ENCODE measurements around the gene KRTAP4-7. TPM values are rescaled to one million over a fixed set of nuclear protein-coding genes. Genes with fewer than 3 reads are reported as not detected.
"Not testable (repeated sequence)": the region's sequence is repeated elsewhere in the genome, so short reads cannot be mapped to it uniquely, and the experiment has no call there.

The KRTAP4-7 gene
- total RNA-seq, 1 experiment from 2014 or later: not detected

DNA sequence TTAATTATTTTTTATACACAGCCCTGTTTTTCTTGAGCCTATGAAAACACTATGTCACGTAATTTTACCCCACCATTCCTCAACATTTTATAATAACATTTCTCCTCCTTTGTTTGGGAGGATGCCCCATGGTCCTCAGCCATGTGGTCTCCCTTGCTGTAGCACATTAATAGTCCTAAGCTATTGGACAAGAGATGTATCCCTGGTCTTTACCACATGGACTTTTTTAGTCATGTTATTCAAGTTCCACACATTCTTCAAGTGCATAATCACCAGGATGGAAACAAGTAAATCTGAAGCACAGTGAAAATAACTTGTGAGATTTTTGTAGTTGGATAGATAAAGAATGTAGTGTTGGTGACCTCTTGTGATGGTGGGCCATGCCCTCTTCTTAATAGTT lies 22.0 kb upstream of the KRTAP4-7 start:
- H3K4me1 Mint-ChIP-seq (ENCODE audit: insufficient read depth, unreplicated experiment): peaks cover 33% of the 10 kb centered on the region
- peaks cover 4% of the 10 kb centered on the region for H3K36me3 Mint-ChIP-seq (ENCODE audit: insufficient read depth, unreplicated experiment)
- no peak overlapping the region for H3K27ac Mint-ChIP-seq (ENCODE audit: low read depth, unreplicated experiment)
- BruUV-seq (replicated peaks): no TSS peak
- intact Hi-C loops (cut with micrococcal nuclease): loop anchor here (10.0 kb wide), 1 partner anchor 147 kb away; no protein-coding TSS in a partner anchor
- TF ChIP-seq, protein P1, sequence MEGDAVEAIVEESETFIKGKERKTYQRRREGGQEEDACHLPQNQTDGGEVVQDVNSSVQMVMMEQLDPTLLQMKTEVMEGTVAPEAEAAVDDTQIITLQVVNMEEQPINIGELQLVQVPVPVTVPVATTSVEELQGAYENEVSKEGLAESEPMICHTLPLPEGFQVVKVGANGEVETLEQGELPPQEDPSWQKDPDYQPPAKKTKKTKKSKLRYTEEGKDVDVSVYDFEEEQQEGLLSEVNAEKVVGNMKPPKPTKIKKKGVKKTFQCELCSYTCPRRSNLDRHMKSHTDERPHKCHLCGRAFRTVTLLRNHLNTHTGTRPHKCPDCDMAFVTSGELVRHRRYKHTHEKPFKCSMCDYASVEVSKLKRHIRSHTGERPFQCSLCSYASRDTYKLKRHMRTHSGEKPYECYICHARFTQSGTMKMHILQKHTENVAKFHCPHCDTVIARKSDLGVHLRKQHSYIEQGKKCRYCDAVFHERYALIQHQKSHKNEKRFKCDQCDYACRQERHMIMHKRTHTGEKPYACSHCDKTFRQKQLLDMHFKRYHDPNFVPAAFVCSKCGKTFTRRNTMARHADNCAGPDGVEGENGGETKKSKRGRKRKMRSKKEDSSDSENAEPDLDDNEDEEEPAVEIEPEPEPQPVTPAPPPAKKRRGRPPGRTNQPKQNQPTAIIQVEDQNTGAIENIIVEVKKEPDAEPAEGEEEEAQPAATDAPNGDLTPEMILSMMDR (IDR thresholded peaks at IDR 0.05; ENCODE audit: unreplicated experiment): no peak
- no peaks in the 10 kb centered on the region for H3K9me3 Mint-ChIP-seq (ENCODE audit: unreplicated experiment)
- H3K4me3 Mint-ChIP-seq (ENCODE audit: unreplicated experiment): no peak overlapping the region
- H3K27me3 Mint-ChIP-seq (ENCODE audit: insufficient read depth, unreplicated experiment): no peaks in the 10 kb centered on the region
- DNase-seq (ENCODE audit: unreplicated experiment): no peak
- POLR2A ChIA-PET: no interaction called here
- CTCF ChIA-PET: no interaction called here

DNA sequence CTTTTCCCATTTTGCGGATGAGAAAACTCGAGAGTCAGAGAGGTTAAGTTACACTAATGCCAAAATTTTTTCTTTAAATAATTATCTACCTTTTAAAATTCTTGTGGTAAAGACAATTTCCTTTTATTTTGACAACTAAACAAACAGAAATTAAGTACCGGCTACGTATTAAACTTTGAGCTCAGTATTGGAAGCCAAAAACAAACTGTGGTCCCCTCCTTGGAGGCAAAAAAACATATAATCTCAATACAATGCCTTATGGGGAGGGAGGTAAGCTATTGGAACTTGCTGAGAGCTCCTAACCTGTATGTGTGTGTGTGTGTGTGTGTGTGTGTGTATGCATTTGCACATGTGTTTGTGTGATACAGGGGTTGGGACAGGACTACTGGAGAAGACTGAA lies 20.5 kb upstream of the KRTAP4-7 start:
- ChIA-PET CTCF (no interaction called here), POLR2A (interaction anchor here (0.7 kb wide), 1 partner anchor 497 kb away, joined by 5 read pairs; no protein-coding TSS in a partner anchor)
- no peak overlapping the region for H3K4me3 Mint-ChIP-seq (ENCODE audit: unreplicated experiment)
- DNase-seq (ENCODE audit: unreplicated experiment): no peak
- H3K4me1 Mint-ChIP-seq (ENCODE audit: insufficient read depth, unreplicated experiment): peaks cover 33% of the 10 kb centered on the region
- no peak overlapping the region for H3K27ac Mint-ChIP-seq (ENCODE audit: low read depth, unreplicated experiment)
- BruUV-seq (replicated peaks): no TSS peak
- peaks cover 4% of the 10 kb centered on the region for H3K36me3 Mint-ChIP-seq (ENCODE audit: insufficient read depth, unreplicated experiment)
- intact Hi-C loops (cut with micrococcal nuclease): loop anchor here (10.0 kb wide), 1 partner anchor 149 kb away; no protein-coding TSS in a partner anchor
- H3K27me3 Mint-ChIP-seq (ENCODE audit: insufficient read depth, unreplicated experiment): no peaks in the 10 kb centered on the region
- no peaks in the 10 kb centered on the region for H3K9me3 Mint-ChIP-seq (ENCODE audit: unreplicated experiment)
- TF ChIP-seq, protein P1 (IDR thresholded peaks at IDR 0.05; ENCODE audit: unreplicated experiment): no peak

DNA sequence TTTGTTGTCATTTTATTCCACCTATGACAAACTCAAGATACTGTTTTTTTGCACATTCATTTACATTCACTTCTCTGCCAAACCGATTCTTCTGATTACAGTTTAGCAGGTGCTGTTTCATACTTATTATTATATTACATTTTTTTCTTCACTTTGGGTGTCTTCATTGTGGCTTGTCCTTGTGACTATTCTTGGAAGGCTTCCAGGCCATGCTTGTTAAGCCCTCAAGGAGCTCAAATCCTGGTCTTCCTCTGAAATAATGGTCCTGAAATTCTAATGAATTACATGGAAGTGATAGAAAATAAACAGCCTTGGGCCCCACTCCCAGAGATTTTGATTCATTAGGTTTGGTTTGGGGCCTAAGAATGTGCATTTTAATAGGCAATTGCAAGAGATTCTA lies 19.6 kb upstream of the KRTAP4-7 start:
- Mint-ChIP-seq H3K4me1 (ENCODE audit: insufficient read depth, unreplicated experiment) (peaks cover 26% of the 10 kb centered on the region), H3K4me3 (ENCODE audit: unreplicated experiment) (no peak overlapping the region), H3K27me3 (ENCODE audit: insufficient read depth, unreplicated experiment) (no peaks in the 10 kb centered on the region), H3K9me3 (ENCODE audit: unreplicated experiment) (no peaks in the 10 kb centered on the region), H3K36me3 (ENCODE audit: insufficient read depth, unreplicated experiment) (peaks cover 4% of the 10 kb centered on the region), H3K27ac (ENCODE audit: low read depth, unreplicated experiment) (no peak overlapping the region)
- POLR2A ChIA-PET: interaction anchor here (0.6 kb wide), 1 partner anchor 293 kb away, joined by 3 read pairs; no protein-coding TSS in a partner anchor
- CTCF ChIA-PET: no interaction called here
- TF ChIP-seq, protein P1 (IDR thresholded peaks at IDR 0.05; ENCODE audit: unreplicated experiment): no peak
- intact Hi-C loops (cut with micrococcal nuclease): loop anchor here (10.0 kb wide), 1 partner anchor 150 kb away; no protein-coding TSS in a partner anchor
- no peak for DNase-seq (ENCODE audit: unreplicated experiment)
- BruUV-seq (replicated peaks): no TSS peak

DNA sequence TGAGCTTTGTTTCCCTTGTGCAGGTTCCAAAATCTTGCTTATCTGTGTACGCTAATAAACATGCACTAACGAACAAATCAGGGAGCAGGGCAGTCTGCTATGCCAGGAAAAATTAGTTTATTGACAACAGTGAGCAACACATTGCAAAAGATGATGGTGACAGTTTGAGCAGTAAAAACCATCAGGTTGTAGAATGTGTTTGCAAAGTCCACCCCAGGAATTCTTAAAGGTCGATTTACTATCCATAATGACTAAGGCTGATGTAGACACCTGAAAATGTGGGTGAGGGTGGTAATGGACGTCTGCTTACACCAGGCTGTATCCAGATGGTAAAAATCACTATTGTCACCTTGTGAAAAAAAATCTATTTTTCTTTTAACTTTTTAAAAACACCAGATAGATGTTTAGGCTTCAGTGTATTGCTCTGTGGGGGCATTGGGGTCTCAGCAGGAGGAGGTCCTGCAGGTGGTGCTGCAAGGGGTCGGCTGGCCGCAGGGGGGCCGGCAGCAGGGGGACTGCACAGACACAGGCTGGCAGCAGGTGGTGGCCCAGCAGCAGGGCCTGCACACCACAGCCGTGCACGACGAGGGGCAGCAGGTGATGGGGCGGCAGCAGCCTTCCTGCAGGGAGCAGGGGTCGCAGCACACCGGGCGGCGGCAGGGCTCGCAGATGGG lies 18.8 kb upstream of the KRTAP4-7 start:
- H3K9me3 Mint-ChIP-seq (ENCODE audit: unreplicated experiment); POLR2A ChIA-PET; H3K36me3 Mint-ChIP-seq (ENCODE audit: insufficient read depth, unreplicated experiment); BruUV-seq (replicated peaks); H3K4me3 Mint-ChIP-seq (ENCODE audit: unreplicated experiment); H3K27ac Mint-ChIP-seq (ENCODE audit: low read depth, unreplicated experiment); CTCF ChIA-PET; H3K27me3 Mint-ChIP-seq (ENCODE audit: insufficient read depth, unreplicated experiment); DNase-seq (ENCODE audit: unreplicated experiment): not testable (repeated sequence)
- intact Hi-C loops (cut with micrococcal nuclease): loop anchor here (10.0 kb wide), 1 partner anchor 150 kb away; no protein-coding TSS in a partner anchor
- peaks cover 20% of the 10 kb centered on the region for H3K4me1 Mint-ChIP-seq (ENCODE audit: insufficient read depth, unreplicated experiment)
